Renal cortex interstitium (tissue), 15 donors: Measurements from ENCODE around the gene DLK1. TPM values are rescaled to one million over a fixed set of nuclear protein-coding genes. Genes with fewer than 3 reads are reported as not detected.

Experiments
- DNase-seq, 11 donors: peaks; one replicate each; pipeline ENCODE4 v3.0.0-alpha.2; 2013; ENCODE audit warnings: low read depth in 9 of 11, low spot score in 4 of 11; ENCODE audit errors: extremely low read depth in 1 of 11
- long read RNA-seq, 16 experiments: transcript quantifications; one replicate each; lab custom pipeline, GENCODE V29; 2026
- polyA plus RNA-seq, 3 donors: library from polyadenylated mRNA; unstranded; fragments of 120-200 nt; gene quantifications; one replicate each; pipeline ENCODE4 v1.2.1, GENCODE V29; 2013; ENCODE audit not compliant: insufficient read length in 3 of 3

DLK1 gene
- 10 to 100 TPM in 1 of 3 donors, 1 to 10 TPM in 2; 5.2 to 13.9 (median 9.8) TPM for polyA plus RNA-seq
- long read RNA-seq, donor 1, full-length matches to known transcripts = 7 of 7 reads
- long read RNA-seq, donor 1, partial matches to known transcripts = 0 of 7 reads
- long read RNA-seq, donor 1, other reads (novel, unspliced or antisense) = 0 of 7 reads
- long read RNA-seq, donor 2, full-length matches to known transcripts = 45 of 70 reads
- long read RNA-seq, donor 2, partial matches to known transcripts = 25 of 70 reads
- long read RNA-seq, donor 2, other reads (novel, unspliced or antisense) = 0 of 70 reads
- long read RNA-seq, donor 3, full-length matches to known transcripts = 12 of 12 reads
- long read RNA-seq, donor 3, partial matches to known transcripts = 0 of 12 reads
- long read RNA-seq, donor 3, other reads (novel, unspliced or antisense) = 0 of 12 reads
- long read RNA-seq, donor 4, full-length matches to known transcripts = 3 of 3 reads
- long read RNA-seq, donor 4, partial matches to known transcripts = 0 of 3 reads
- long read RNA-seq, donor 4, other reads (novel, unspliced or antisense) = 0 of 3 reads
- long read RNA-seq, donor 5 = 0 reads
- long read RNA-seq, donor 6, full-length matches to known transcripts = 12 of 12 reads
- long read RNA-seq, donor 6, partial matches to known transcripts = 0 of 12 reads
- long read RNA-seq, donor 6, other reads (novel, unspliced or antisense) = 0 of 12 reads
- long read RNA-seq, donor 7, full-length matches to known transcripts = 6 of 6 reads
- long read RNA-seq, donor 7, partial matches to known transcripts = 0 of 6 reads
- long read RNA-seq, donor 7, other reads (novel, unspliced or antisense) = 0 of 6 reads
- long read RNA-seq, donor 8 = 0 reads
- long read RNA-seq, donor 9, full-length matches to known transcripts = 9 of 9 reads
- long read RNA-seq, donor 9, partial matches to known transcripts = 0 of 9 reads
- long read RNA-seq, donor 9, other reads (novel, unspliced or antisense) = 0 of 9 reads
- long read RNA-seq, donor 10, full-length matches to known transcripts = 4 of 4 reads
- long read RNA-seq, donor 10, partial matches to known transcripts = 0 of 4 reads
- long read RNA-seq, donor 10, other reads (novel, unspliced or antisense) = 0 of 4 reads
- long read RNA-seq, donor 11, full-length matches to known transcripts = 1 of 1 reads
- long read RNA-seq, donor 11, partial matches to known transcripts = 0 of 1 reads
- long read RNA-seq, donor 11, other reads (novel, unspliced or antisense) = 0 of 1 reads
- long read RNA-seq, donor 12 = 0 reads
- long read RNA-seq, donor 13 = 0 reads
- long read RNA-seq, donor 14, full-length matches to known transcripts = 7 of 7 reads
- long read RNA-seq, donor 14, partial matches to known transcripts = 0 of 7 reads
- long read RNA-seq, donor 14, other reads (novel, unspliced or antisense) = 0 of 7 reads
- long read RNA-seq, donor 15, full-length matches to known transcripts = 8 of 8 reads
- long read RNA-seq, donor 15, partial matches to known transcripts = 0 of 8 reads
- long read RNA-seq, donor 15, other reads (novel, unspliced or antisense) = 0 of 8 reads
- long read RNA-seq, donor 16, full-length matches to known transcripts = 10 of 10 reads
- long read RNA-seq, donor 16, partial matches to known transcripts = 0 of 10 reads
- long read RNA-seq, donor 16, other reads (novel, unspliced or antisense) = 0 of 10 reads

DNA sequence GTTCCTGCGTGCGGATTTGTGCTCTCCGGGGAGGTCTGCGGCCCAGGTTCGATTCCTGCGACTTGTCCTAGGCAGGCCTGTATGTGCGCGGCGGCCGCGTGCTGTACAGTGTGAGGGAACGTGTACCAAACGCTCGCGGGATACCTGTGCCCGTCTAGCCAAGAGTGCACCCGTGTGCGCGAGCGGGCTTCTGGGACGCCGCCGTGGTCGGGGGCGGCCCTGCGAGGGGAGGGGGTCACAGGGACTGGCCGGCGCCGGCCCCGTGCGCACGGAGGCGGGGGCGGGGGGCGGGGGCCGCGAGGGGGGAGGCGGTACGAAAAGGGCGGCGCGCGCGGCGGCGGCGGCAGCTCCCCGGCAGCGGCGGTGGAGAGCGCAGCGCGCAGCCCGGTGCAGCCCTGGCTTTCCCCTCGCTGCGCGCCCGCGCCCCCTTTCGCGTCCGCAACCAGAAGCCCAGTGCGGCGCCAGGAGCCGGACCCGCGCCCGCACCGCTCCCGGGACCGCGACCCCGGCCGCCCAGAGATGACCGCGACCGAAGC lies at the start of gene DLK1:
DLK1 (plus strand) TSS at position 343 of the 536 bp plus-strand sequence; CDS start at position 520, 177 bp downstream.
- DNase-seq = no peak

DNA sequence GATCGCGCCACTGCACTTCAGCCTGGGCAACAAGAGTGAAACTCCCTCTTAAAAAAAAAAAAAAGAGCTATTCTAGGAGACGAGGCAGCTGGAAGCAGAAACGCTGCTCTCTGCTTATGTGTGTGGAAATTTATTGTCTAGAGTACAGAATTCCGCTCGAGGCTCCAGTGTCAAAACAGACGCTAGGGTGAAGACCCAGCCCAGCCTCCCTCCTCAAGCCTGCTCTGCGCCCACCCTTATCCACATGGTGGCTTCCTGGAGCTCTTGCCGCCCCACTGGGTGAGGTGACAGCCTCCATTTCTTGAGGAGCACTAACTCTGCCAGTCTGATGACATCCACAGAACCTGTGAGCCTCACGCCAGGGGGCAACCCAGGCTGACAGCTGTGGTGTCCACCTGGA lies 49.5 kb upstream of the DLK1 start:
- DNase-seq = peak in 2 of 11 donors; percentile 57 to 73

DNA sequence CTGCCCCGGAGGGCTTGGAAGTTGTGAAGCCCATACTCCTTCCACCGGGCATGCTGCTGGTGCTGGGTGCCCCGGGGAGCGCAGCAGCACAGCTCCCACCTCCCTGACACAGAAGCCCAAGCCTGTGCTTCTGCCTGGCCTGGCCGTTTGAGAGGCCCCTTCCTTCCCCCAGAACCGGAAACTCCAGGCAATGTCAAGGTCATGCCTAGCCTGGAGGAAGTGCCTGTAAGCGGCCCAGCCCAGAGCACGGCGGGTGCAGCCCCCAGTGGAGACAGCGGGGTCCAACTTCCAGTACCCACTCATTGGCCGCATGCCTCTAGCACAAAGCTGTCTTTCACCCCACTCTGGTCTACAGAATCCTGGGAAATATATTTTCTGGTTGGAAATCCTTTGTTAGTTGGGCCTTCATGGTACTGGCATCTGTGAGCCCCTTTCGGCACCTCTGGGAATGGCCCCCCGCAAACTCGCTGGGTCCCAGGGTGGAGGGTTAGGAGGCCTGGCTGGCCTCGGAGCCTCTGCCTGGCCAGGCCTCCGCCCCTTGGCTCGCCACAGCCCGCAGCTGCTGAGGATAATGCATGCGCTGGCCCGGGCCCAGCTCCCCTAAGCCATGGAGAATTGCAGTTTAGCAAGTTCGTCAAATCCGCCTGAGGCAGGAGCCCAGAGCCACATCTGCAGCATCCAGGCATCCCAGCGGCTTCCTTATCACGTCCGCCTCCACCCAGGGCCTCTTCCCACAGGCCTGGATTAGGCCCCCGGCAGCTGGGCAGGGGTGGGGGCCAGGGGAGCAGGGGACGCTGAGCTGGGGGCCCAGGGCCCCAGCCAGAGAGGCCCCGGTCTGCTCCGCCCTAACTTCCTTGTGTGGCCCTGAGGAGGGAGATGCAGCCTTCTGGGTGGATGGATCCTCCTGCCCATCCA lies 48.9 kb upstream of the DLK1 start:
- DNase-seq = peak in 8 of 11 donors; percentile 63 to 84 (median 76)

DNA sequence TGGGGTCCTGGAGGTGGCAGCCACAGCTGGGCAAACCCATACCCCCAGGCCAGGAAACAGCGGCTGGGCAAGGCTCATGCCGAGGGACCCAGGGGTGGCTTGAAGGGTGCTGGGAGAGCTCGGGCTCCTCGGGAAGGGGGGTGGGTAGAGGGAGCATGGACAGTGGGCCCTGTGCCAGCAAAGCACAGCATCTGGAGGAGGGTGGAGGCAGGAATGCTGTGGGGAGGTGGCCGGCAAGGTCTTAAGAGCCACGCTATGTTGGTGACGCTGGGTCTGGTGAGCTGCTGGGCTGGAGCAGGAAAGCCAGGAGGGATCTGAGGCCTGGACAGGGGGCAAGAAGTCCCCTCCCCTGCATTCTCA lies 48.2 kb upstream of the DLK1 start:
- DNase-seq = no peak

DNA sequence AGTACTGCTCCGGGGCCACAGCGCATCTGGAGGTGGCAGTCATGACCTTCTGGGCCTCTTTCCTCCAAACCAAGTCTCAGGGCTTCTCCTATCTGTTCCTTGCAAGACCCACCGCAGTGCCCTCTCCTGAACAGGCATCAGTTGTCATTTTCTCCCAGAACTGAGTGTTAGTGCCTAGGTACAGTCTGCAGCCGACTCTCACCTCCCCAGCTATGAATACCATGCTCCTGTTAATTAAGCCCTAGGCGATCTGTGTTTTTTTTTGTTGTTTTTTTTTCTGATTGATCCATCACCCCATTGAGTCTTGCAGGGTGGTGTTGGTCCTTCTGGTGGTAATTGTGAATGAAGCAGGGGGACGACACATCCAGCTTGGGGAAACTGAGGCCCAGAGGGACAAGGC lies 47.5 kb upstream of the DLK1 start:
- DNase-seq = no peak

DNA sequence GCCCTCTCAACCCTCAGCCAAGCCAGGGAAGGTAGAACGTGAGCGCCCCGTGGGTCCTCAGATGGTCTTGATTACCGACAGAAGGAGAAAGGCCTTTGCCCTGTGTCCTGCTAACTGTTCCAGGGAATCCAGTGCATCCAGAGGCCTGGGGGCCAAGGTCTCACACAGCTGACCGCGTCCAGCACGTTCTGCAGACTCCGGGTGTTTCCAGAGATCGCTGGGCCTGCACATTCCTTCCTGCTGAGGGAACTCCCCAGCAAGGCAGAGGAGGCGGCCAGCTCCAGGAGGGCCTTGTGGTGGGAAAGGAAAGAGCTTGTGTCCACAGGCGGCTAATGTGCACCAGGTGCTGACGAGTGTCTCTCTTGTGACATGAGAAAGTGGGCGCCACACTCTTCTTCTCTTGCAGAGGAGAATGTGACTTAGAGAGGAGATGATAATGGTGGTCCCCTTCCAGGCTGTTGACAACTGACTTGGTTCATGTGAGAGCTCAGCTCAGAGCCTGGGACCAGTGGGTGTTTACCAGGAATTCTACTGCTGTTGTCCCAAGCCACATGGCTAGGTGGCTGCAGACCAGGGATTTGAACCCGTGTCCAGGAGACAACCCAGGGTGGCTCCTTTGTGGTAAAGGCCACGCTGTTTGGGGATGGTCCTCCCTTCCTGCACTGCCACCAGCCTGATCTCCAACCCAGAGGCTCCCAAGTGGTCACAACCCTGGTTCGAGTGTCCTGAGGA lies 46.8 kb upstream of the DLK1 start:
- peak in 9 of 11 donors; percentile 64 to 90 (median 78) for DNase-seq

DNA sequence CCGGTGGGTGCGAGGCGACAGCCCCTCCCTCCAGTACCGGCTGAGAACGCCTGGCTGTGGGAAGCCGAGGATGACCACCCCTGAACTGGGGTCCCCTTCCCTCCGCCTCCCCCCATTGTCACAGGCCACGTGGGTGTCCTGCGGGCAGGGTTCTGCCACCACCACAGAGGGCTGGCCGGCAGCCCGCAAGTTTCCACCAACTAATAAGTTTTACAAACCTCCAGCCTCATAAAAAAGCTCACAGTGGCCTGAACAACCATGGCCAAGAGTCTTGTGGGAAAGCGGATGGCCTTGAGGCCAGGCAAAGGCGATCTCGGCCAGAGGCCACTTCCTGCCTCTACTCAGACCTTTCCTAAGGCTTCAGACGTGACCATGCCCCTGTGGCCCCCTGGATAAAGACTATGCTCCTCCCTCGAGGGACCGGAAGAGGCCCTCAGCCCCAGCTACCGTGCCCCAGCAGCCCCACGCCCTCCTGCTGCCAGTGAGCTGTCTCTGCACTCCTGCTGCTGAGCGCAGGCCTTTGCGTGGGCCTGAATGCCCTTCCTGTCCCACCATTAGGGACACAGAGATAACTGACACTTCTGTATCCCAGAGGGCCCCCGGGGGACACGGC lies 46.1 kb upstream of the DLK1 start:
- no peak for DNase-seq

DNA sequence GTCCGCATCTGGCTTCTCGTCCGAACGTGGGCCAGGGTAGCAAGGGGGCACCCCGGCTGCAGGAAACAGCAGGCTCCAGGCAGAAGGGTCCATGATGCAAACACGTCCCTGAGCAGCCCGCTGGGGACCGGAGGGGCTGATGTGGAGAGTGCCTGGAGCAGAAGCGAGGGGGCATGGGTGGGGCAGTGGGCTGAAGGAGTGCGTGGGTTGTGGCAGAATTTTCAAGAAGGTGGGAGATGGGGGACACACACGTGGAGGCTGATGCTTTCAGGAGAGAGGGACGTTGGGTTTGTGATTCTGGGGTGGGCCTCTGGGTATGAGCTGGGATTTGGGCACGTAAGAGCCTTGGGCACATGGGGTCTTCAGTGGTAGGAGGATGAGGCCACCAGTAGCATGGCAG lies 45.6 kb upstream of the DLK1 start:
- DNase-seq = no peak

DNA sequence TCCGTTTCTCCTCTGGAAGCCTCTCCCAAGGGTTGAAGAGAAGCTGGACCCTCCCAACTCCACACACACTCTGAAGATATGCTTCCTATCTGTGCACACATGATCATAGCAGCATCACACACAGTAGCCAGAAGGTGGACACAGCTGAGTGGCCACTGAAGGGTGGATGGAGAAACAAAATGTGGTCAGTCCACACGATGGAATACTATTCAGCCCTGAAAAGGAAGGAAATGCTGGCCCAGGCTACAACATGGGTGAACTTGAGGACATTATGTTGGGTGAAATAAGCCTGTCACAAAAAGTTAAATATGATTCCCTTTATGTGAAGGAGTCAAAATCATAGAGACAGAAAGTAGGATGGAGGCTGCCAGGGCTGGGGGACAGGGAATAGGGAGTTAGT lies 43.9 kb upstream of the DLK1 start:
- DNase-seq = no peak

DNA sequence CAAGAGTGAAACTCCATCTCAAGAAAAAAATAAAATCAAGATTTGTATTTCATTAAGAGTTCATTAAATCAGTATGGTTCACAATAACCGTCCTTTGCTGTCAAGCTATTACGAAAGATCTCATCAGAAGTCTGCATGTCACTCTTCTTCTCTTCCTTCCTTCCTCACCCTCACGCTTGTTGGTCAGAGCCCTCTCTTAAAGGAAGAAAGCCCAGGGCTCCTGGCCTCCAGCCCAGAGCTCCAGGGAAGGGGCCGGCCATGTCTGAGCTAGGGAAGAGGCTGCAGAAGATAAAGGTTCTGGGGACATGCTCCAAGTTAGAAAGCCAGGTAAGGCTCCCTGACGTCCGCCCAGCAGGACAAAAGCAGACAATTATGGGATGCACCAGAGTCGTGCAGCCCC lies 43.1 kb upstream of the DLK1 start:
- no peak for DNase-seq

DNA sequence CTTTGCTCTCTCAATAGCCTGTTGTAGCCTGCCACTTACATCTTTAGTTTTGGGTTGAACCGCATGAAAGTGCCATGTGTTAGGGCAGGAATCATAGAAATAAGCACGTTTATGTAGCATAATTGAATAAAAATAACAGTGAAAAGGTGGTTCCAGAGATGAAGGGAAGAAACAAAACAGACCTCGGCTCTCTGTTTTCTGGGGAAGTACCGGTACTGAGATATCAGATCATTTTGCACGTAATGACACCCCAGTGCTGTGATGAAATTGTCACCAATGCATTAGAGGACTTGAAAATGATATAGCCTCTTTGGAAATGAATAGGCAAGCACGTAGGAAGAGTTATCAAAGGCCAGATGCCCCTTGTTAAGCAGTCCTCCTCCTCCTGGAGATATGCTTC lies 42.5 kb upstream of the DLK1 start:
- no peak for DNase-seq

DNA sequence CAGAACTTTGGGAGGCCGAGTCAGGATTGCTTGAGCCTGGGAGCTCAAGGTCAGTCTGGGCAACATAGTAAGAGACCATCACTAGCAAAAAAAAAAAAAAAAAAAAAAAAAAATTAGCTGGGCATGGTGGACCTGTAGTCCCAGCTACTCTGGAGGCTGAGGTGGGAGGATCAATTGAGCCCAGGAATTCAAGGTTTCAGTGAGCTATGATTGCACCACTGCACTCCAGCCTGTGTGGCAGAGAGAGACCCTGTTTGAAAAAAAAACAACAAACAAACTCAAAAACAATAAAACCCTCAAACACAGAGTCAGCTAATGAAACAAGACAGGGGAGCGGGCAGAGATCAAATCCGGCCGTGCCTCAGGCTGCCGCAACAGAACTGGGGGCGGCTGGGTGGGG lies 41.7 kb upstream of the DLK1 start:
- no peak for DNase-seq

DNA sequence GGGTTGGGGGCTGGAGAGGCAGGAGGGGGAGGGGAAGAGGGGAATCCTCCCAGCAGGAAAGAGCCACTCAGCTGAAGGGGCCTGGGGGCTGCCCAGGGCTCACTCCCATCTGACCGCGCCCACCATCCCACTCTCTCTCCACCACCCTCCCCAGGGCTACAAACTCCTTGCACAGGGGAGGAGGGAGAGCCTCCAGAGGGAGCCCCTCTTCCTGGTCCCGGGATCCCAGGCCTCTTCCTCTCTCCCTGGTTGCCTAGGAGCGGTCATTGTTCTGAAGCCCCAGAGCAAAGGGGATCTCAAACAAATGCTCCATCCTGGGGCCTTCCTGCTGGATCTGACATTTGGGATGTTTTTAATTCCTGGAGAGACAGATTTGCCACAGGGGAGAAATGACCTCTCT lies 39.8 kb upstream of the DLK1 start:
- no peak for DNase-seq

DNA sequence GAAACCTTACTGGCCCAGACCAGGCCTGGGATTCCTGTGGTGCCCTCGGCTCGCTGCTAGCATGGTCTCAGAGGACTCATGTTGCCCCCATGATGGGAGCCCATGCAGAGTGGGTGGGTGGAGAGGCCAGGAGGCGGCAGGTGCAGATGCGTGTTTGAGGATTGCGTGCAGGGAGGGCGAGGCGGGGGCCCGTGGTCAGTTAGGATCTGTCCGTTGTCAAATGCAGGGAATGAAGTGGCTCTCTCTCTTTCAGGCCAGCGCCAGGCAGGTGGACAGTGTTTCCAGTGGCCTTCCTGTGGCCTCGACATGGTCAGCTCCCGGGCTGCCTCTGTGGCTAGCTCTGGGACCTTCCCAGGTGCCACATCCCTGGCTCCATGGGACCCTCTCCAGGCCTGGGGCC lies 39.3 kb upstream of the DLK1 start:
- DNase-seq = no peak

DNA sequence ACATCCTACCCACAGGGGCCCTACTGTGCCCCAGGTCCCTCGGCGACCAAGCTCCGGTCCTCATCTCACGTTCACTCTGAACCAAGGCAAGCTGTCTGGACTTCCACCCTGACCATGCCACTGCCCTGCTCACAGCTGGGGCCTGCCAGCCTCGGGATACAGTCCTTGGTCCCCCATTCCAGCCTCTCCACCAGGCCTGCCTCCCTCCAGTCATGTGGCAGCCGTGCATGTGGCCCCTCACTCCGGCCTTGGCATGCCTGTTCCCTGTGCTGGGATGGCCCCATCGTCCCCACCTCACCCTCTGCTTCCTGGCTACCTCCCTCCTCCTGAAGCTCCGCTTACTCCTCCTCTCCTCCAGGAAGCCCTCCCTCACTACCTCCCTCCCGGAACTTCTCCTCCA lies 38.6 kb upstream of the DLK1 start:
- no peak for DNase-seq
